ENCODE data around the gene ENTPD7.

Gene ENTPD7

DNA sequence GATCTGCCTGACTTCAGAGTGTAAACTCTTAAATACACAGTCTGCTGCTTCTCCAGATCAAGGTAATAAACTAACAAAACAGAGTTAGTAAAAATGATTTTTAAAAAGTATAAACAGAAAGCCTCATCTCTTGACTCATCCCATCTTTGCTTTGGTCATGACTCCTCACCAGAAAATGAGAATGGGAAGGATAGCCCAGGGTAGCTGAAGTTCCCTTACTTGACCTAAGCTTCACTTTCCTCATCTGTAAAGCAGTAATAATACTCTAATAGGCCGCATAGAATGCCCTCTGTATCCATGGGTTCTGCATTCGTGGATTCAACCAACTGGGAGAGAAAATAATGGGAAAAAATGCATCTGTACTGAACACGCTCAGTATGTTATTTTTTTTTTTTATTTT, 27.8 kb upstream of the ENTPD7 start:
- H3K9ac ChIP-seq (ENCODE audit: low read length), result no peak overlapping the region

DNA sequence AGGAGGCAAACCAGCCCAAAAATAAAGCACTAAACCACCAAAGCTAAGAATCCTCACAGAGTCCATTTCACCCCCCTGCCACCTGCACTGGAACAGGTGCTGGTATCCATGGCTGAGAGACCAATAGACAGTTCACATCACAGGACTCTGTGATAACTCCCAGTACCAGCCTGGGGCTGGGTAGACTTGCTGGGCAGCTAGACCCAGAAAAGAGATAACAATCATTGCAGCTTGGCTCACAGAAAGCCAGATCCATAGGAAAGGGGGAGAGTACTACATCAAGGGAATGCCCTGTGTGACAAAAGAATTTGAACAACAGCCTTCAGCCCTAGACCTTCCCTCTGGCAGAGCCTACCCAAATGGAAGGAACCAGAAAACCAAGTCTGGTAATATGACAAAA, 25.5 kb upstream of the ENTPD7 start:
- Histone ChIP-seq H2BK5ac (ENCODE audit: low read depth, low read length, poor library complexity) (no peak overlapping the region), H3K4me3 (ENCODE audit: low read depth, low read length) (no peak overlapping the region), H3K18ac (ENCODE audit: low read length) (no peak overlapping the region), H3K4me2 (ENCODE audit: low read length) (no peak overlapping the region), H2BK12ac (ENCODE audit: low read length) (no peak overlapping the region), H4K91ac (ENCODE audit: low read depth, low read length) (no peak overlapping the region), H2BK120ac (ENCODE audit: insufficient read depth, low read length, poor library complexity) (no peak overlapping the region), H3K79me2 (ENCODE audit: control insufficient read depth, insufficient read depth, low read length, poor library complexity) (no peaks in the 10 kb centered on the region), H3K14ac (ENCODE audit: low read length) (no peak overlapping the region), H3K27ac (ENCODE audit: low read depth, low read length) (no peak overlapping the region), H3K36me3 (ENCODE audit: control insufficient read depth in 1 of 2, insufficient read depth in 2 of 2, low read length in 2 of 2) (no peaks in the 10 kb centered on the region), H3K4me1 (ENCODE audit: control insufficient read depth in 1 of 2, insufficient read depth in 2 of 2, low read length in 2 of 2) (no peaks in the 10 kb centered on the region), H3K79me1 (ENCODE audit: low read length) (no peaks in the 10 kb centered on the region), H4K12ac (ENCODE audit: low read depth, low read length) (no peak overlapping the region), H2AFZ (ENCODE audit: insufficient read depth, low read length, poor library complexity) (no peak overlapping the region), H2AK5ac (ENCODE audit: low read length) (no peak overlapping the region), H4K8ac (ENCODE audit: low read depth, low read length) (no peak overlapping the region), H3K4ac (ENCODE audit: low read depth, low read length) (no peak overlapping the region), H3K9ac (ENCODE audit: low read length) (no peak overlapping the region), H3K9me3 (ENCODE audit: insufficient read depth, low read depth, low read length) (no peaks in the 10 kb centered on the region), H3K23ac (ENCODE audit: low read length) (no peak overlapping the region), H3K27me3 (ENCODE audit: insufficient read depth, low read length) (no peaks in the 10 kb centered on the region)
- no peak for DNase-seq

More for the DNA sequence above, 27.8 kb upstream of the ENTPD7 start:
- Histone ChIP-seq H4K12ac (ENCODE audit: low read depth, low read length) (no peak overlapping the region), H2BK5ac (ENCODE audit: low read depth, low read length, poor library complexity) (no peak overlapping the region), H2BK12ac (ENCODE audit: low read length) (no peak overlapping the region), H4K91ac (ENCODE audit: low read depth, low read length) (no peak overlapping the region), H3K36me3 (ENCODE audit: control insufficient read depth in 1 of 2, insufficient read depth in 2 of 2, low read length in 2 of 2) (no peaks in the 10 kb centered on the region), H3K79me2 (ENCODE audit: control insufficient read depth, insufficient read depth, low read length, poor library complexity) (no peaks in the 10 kb centered on the region), H2AFZ (ENCODE audit: insufficient read depth, low read length, poor library complexity) (no peak overlapping the region), H3K4me1 (ENCODE audit: control insufficient read depth in 1 of 2, insufficient read depth in 2 of 2, low read length in 2 of 2) (no peaks in the 10 kb centered on the region), H2AK5ac (ENCODE audit: low read length) (no peak overlapping the region), H3K18ac (ENCODE audit: low read length) (no peak overlapping the region), H3K4me2 (ENCODE audit: low read length) (no peak overlapping the region), H3K27me3 (ENCODE audit: insufficient read depth, low read length) (no peaks in the 10 kb centered on the region), H2BK120ac (ENCODE audit: insufficient read depth, low read length, poor library complexity) (no peak overlapping the region), H3K14ac (ENCODE audit: low read length) (no peak overlapping the region), H4K8ac (ENCODE audit: low read depth, low read length) (no peak overlapping the region), H3K23ac (ENCODE audit: low read length) (no peak overlapping the region), H3K9me3 (ENCODE audit: insufficient read depth, low read depth, low read length) (no peaks in the 10 kb centered on the region), H3K79me1 (ENCODE audit: low read length) (no peaks in the 10 kb centered on the region), H3K4me3 (ENCODE audit: low read depth, low read length) (no peak overlapping the region), H3K4ac (ENCODE audit: low read depth, low read length) (no peak overlapping the region), H3K27ac (ENCODE audit: low read depth, low read length) (no peak overlapping the region)
- no peak for DNase-seq
- no CpG with 5 or more reads among the region's 3 CpGs for WGBS (ENCODE audit: extremely low coverage, insufficient coverage, insufficient read length)

DNA sequence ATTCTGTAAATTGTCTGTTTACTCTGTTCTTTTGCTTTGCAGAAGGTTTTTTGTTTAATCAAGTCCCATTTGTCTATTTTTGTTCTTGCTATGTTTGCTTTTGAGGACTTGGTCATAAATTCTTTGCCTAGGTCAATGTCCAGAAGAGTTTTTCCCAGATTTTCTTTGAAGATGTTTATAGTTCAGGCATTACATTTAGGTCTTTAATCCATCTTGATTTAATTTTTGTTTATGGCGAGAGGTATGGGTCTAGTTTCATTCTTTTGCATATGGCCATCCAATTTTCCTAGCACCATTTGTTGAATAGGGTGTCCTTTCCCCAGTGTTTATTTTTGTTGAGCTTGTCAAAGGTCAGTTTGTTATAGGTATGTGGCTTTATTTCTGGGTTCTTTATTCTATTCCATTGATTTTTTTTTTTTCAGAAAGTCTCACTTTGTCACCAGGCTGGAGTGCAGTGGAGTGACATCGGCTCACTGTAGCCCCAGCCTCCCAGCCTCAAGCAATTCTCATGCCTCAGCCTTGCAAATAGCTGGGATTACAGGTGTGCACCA, 11.6 kb upstream of the ENTPD7 start:
- no peak overlapping the region for H2BK5ac ChIP-seq (ENCODE audit: low read depth, low read length, poor library complexity)
- H4K8ac ChIP-seq (ENCODE audit: low read depth, low read length), result no peak overlapping the region
- no peaks in the 10 kb centered on the region for H3K27me3 ChIP-seq (ENCODE audit: insufficient read depth, low read length)
- whole genome bisulfite sequencing (ENCODE audit: extremely low coverage, insufficient coverage, insufficient read length), result no CpG with 5 or more reads among the region's 2 CpGs
- H3K4me1 ChIP-seq (ENCODE audit: control insufficient read depth in 1 of 2, insufficient read depth in 2 of 2, low read length in 2 of 2), result no peaks in the 10 kb centered on the region
- no peak overlapping the region for H2BK120ac ChIP-seq (ENCODE audit: insufficient read depth, low read length, poor library complexity)
- H4K12ac ChIP-seq (ENCODE audit: low read depth, low read length), result no peak overlapping the region
- H3K4me3 ChIP-seq (ENCODE audit: low read depth, low read length), result no peak overlapping the region
- H3K4me2 ChIP-seq (ENCODE audit: low read length), result no peak overlapping the region
- no peak for DNase-seq
- H4K91ac ChIP-seq (ENCODE audit: low read depth, low read length), result no peak overlapping the region
- H3K14ac ChIP-seq (ENCODE audit: low read length), result no peak overlapping the region
- no peak overlapping the region for H3K23ac ChIP-seq (ENCODE audit: low read length)
- no peak overlapping the region for H3K18ac ChIP-seq (ENCODE audit: low read length)
- H3K4ac ChIP-seq (ENCODE audit: low read depth, low read length), result no peak overlapping the region
- no peak overlapping the region for H3K9ac ChIP-seq (ENCODE audit: low read length)
- no peaks in the 10 kb centered on the region for H3K9me3 ChIP-seq (ENCODE audit: insufficient read depth, low read depth, low read length)
- H3K79me2 ChIP-seq (ENCODE audit: control insufficient read depth, insufficient read depth, low read length, poor library complexity), result no peaks in the 10 kb centered on the region
- H2AFZ ChIP-seq (ENCODE audit: insufficient read depth, low read length, poor library complexity), result no peak overlapping the region
- no peaks in the 10 kb centered on the region for H3K36me3 ChIP-seq (ENCODE audit: control insufficient read depth in 1 of 2, insufficient read depth in 2 of 2, low read length in 2 of 2)
- no peak overlapping the region for H3K27ac ChIP-seq (ENCODE audit: low read depth, low read length)
- no peaks in the 10 kb centered on the region for H3K79me1 ChIP-seq (ENCODE audit: low read length)
- H2BK12ac ChIP-seq (ENCODE audit: low read length), result no peak overlapping the region
- H2AK5ac ChIP-seq (ENCODE audit: low read length), result no peak overlapping the region

DNA sequence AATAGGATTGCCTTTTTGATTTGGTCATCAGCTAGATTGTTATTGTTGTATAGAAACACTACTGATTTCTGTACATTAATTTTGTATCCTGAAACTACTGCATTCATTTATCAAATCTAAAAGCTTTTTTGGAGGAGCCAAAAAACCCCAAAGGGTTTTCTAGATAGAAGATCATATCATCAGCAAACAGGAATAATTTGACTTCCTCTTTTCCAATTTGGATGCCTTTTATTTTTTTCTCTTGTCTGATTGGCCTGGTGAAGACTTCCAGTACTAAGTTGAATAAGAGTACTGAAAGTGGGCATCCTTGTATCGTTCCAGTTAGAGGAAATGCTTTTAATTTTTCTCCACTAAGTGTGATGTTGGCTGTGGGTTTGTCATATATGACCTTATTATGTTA, 10.6 kb upstream of the ENTPD7 start:
- Histone ChIP-seq H3K9ac (ENCODE audit: low read length) (no peak overlapping the region), H4K91ac (ENCODE audit: low read depth, low read length) (no peak overlapping the region), H2AFZ (ENCODE audit: insufficient read depth, low read length, poor library complexity) (no peak overlapping the region), H3K4me1 (ENCODE audit: control insufficient read depth in 1 of 2, insufficient read depth in 2 of 2, low read length in 2 of 2) (no peaks in the 10 kb centered on the region), H3K79me2 (ENCODE audit: control insufficient read depth, insufficient read depth, low read length, poor library complexity) (no peaks in the 10 kb centered on the region), H3K27me3 (ENCODE audit: insufficient read depth, low read length) (no peaks in the 10 kb centered on the region), H4K8ac (ENCODE audit: low read depth, low read length) (no peak overlapping the region), H3K36me3 (ENCODE audit: control insufficient read depth in 1 of 2, insufficient read depth in 2 of 2, low read length in 2 of 2) (no peaks in the 10 kb centered on the region), H3K27ac (ENCODE audit: low read depth, low read length) (no peak overlapping the region), H2BK120ac (ENCODE audit: insufficient read depth, low read length, poor library complexity) (no peak overlapping the region), H4K12ac (ENCODE audit: low read depth, low read length) (no peak overlapping the region), H2BK5ac (ENCODE audit: low read depth, low read length, poor library complexity) (no peak overlapping the region), H3K14ac (ENCODE audit: low read length) (no peak overlapping the region), H2BK12ac (ENCODE audit: low read length) (no peak overlapping the region), H3K4me3 (ENCODE audit: low read depth, low read length) (no peak overlapping the region), H3K4me2 (ENCODE audit: low read length) (no peak overlapping the region), H3K4ac (ENCODE audit: low read depth, low read length) (no peak overlapping the region), H3K79me1 (ENCODE audit: low read length) (no peaks in the 10 kb centered on the region), H3K23ac (ENCODE audit: low read length) (no peak overlapping the region), H3K9me3 (ENCODE audit: insufficient read depth, low read depth, low read length) (no peaks in the 10 kb centered on the region), H3K18ac (ENCODE audit: low read length) (no peak overlapping the region), H2AK5ac (ENCODE audit: low read length) (no peak overlapping the region)
- WGBS (ENCODE audit: extremely low coverage, insufficient coverage, insufficient read length), result no CpG with 5 or more reads among the region's 1 CpG
- no peak for DNase-seq

Data from trophoblast cell (in vitro differentiated cells and primary cell).